GM18498 (cell line): Measurements from ENCODE around the gene DIRAS3.
"Not testable (repeated sequence)": the region's sequence is repeated elsewhere in the genome, so short reads cannot be mapped to it uniquely, and the experiment has no call there.

Experiments used
- ATAC-seq: cut with Tn5 transposase; IDR thresholded peaks from one replicate; pipeline ENCODE4 v1.9.1; 2021; ENCODE audit warnings: mild to moderate bottlenecking, moderate library complexity; ENCODE audit not compliant: unreplicated experiment

Gene DIRAS3

GRCh38 chr1:68028566-68028965 is 21.9 kb downstream of the DIRAS3 start:
- ATAC-seq = no peak

GRCh38 chr1:68024635-68025338 is 25.6 kb downstream of the DIRAS3 start:
- ATAC-seq = no peak

- no peak for ATAC-seq
Measured at GRCh38 chr1:68016381-68016780, 34.0 kb downstream of the DIRAS3 start.

GRCh38 chr1:68015971-68016370 is 34.5 kb downstream of the DIRAS3 start:
- no peak for ATAC-seq

GRCh38 chr1:68015369-68015768 is 35.1 kb downstream of the DIRAS3 start:
- ATAC-seq = no peak

- ATAC-seq = no peak
Measured at GRCh38 chr1:68013351-68013750, 37.1 kb downstream of the DIRAS3 start.

- ATAC-seq = no peak
Measured at GRCh38 chr1:68011657-68012375, 38.6 kb downstream of the DIRAS3 start.

GRCh38 chr1:68010543-68010942 is 39.9 kb downstream of the DIRAS3 start:
- ATAC-seq = no peak

GRCh38 chr1:68010090-68010489 is 40.3 kb downstream of the DIRAS3 start:
- ATAC-seq = no peak

GRCh38 chr1:68003626-68004025 is 46.8 kb downstream of the DIRAS3 start:
- not testable (repeated sequence) for ATAC-seq

GRCh38 chr1:68000191-68000590 is 50.2 kb downstream of the DIRAS3 start:
- no peak for ATAC-seq

- no peak for ATAC-seq
Measured at GRCh38 chr1:67997746-67998145, 52.7 kb downstream of the DIRAS3 start.
